Measurements from ENCODE around the gene ZNF385B. TPM values are rescaled to one million over a fixed set of nuclear protein-coding genes. Genes with fewer than 3 reads are reported as not detected.

Gene ZNF385B
- total RNA-seq, 3 donors from 2014 or later: 3.4 to 8.8 (median 4.5) TPM

DNA sequence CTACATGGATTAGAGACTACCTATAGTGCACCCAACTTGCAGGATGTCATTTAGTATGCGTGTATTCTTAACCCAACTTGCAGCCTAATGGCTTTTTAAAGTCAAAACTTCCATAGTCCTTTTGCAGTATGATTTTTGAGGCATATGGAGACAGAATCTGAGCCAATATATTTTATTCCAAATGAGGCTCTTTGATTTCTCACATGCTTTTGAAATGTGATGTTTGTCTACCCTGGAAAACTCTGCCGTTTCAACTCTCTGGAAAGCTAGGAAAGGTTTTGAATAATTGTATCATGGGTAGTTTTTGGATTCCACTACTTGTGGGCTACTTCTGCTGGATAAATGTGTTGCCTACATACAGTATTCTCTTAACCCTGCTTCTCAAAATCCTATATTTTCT, 206.6 kb downstream of the ZNF385B start:
- H3K36me3 ChIP-seq: no peaks in the 10 kb centered on the region
- no peaks in the 10 kb centered on the region for H3K27me3 ChIP-seq
- DNase-seq (ENCODE audit: low spot score in 2 of 2): no peak
- H3K27ac ChIP-seq: no peak overlapping the region
- no peak overlapping the region for H3K4me3 ChIP-seq
- no peaks in the 10 kb centered on the region for H3K9me3 ChIP-seq
- TF ChIP-seq, protein P1, sequence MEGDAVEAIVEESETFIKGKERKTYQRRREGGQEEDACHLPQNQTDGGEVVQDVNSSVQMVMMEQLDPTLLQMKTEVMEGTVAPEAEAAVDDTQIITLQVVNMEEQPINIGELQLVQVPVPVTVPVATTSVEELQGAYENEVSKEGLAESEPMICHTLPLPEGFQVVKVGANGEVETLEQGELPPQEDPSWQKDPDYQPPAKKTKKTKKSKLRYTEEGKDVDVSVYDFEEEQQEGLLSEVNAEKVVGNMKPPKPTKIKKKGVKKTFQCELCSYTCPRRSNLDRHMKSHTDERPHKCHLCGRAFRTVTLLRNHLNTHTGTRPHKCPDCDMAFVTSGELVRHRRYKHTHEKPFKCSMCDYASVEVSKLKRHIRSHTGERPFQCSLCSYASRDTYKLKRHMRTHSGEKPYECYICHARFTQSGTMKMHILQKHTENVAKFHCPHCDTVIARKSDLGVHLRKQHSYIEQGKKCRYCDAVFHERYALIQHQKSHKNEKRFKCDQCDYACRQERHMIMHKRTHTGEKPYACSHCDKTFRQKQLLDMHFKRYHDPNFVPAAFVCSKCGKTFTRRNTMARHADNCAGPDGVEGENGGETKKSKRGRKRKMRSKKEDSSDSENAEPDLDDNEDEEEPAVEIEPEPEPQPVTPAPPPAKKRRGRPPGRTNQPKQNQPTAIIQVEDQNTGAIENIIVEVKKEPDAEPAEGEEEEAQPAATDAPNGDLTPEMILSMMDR (IDR thresholded peaks at IDR 0.05): no peak
- TF ChIP-seq POLR2AphosphoS5 (IDR thresholded peaks at IDR 0.05) (no peak), POLR2A (IDR thresholded peaks at IDR 0.05) (no peak)
- intact Hi-C loops (cut with DNase I; ENCODE audit: low total_unique reads): no loop called here
- no peaks in the 10 kb centered on the region for H3K4me1 ChIP-seq

DNA sequence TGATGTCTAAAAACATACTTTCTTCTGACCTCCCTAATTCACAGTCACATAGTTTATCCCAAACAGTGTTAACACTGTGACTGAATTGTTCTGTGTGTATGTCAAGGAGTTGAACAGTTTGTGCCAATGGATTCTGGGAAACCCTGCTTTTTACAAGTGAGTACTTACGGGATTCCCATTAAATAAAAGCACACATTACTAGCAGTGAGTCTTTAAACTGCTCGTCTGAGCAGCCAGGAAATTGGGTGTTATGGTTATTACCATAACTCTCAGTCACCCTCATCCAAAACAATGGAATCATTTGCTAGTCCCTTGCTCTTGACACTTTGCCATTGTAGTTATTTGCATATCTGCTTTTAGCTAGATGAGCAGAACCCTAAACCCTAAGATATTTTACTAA, 209.1 kb downstream of the ZNF385B start:
- H3K4me1 ChIP-seq: no peaks in the 10 kb centered on the region
- H3K36me3 ChIP-seq: no peaks in the 10 kb centered on the region
- TF ChIP-seq POLR2A (IDR thresholded peaks at IDR 0.05) (no peak), POLR2AphosphoS5 (IDR thresholded peaks at IDR 0.05) (no peak)
- TF ChIP-seq, protein P1 (IDR thresholded peaks at IDR 0.05): no peak
- H3K9me3 ChIP-seq: no peaks in the 10 kb centered on the region
- H3K27ac ChIP-seq: no peak overlapping the region
- H3K27me3 ChIP-seq: no peaks in the 10 kb centered on the region
- intact Hi-C loops (cut with DNase I; ENCODE audit: low total_unique reads): no loop called here
- no peak for DNase-seq (ENCODE audit: low spot score in 2 of 2)
- no peak overlapping the region for H3K4me3 ChIP-seq

DNA sequence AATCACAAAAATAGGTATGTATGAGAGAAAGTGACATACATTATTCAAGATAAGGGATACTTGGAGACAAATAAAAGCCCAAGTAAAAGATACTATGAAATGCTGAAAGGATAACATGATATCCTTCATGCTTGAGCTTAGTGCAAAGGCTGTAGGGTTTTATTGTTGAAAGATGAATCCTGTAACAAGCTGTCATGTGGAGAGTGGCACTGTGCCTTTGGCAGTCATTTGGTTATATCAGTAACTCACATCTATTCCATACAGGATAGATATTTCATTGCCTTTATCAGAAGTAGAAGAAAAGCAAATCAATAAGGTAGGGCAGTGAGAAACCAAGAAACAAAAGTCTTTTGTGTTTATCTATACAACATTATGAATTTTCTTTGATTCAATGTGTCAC, 211.0 kb downstream of the ZNF385B start:
- H3K27me3 ChIP-seq: no peaks in the 10 kb centered on the region
- H3K36me3 ChIP-seq: no peaks in the 10 kb centered on the region
- H3K4me1 ChIP-seq: no peaks in the 10 kb centered on the region
- H3K4me3 ChIP-seq: no peak overlapping the region
- TF ChIP-seq POLR2A (IDR thresholded peaks at IDR 0.05) (no peak), POLR2AphosphoS5 (IDR thresholded peaks at IDR 0.05) (no peak)
- TF ChIP-seq, protein P1 (IDR thresholded peaks at IDR 0.05): no peak
- no peak for DNase-seq (ENCODE audit: low spot score in 2 of 2)
- no peak overlapping the region for H3K27ac ChIP-seq
- intact Hi-C loops (cut with DNase I; ENCODE audit: low total_unique reads): no loop called here
- no peaks in the 10 kb centered on the region for H3K9me3 ChIP-seq

DNA sequence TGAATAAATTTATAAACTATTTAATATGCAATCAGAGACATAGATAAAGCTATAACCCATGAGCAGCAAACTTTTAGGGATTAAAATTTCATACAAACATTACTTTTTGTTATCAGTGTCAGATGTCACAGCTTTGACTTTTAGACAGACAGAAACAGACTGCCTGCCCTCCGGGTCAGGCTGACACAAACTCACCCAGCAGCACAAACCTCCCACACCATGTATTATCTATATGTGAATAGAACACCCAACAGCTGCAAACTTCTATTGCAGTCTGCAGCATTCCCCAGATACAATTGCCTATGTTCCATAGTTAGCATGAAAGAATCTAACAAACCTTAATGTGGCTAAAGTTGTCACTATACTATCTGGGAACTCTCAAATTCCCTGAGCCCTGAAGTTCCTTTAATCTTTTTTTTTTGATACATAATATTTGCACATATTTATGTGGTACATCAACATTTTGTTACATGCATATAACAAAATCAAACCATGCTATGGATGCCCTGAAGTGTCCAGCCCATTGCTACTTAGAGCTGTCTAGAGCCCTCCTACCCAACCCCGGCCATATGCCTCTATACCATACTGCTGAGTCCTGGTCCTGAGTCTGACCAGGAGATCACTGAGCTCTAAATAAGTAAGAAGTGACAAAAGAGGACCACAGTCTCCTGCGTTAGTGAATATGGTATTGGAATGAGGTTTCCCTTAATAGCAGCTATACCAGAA, 214.4 kb downstream of the ZNF385B start:
- TF ChIP-seq, protein P1 (IDR thresholded peaks at IDR 0.05): no peak
- no peak for TF ChIP-seq POLR2A (IDR thresholded peaks at IDR 0.05)
- TF ChIP-seq POLR2AphosphoS5 (IDR thresholded peaks at IDR 0.05): no peak
- no peak overlapping the region for H3K27ac ChIP-seq

DNA sequence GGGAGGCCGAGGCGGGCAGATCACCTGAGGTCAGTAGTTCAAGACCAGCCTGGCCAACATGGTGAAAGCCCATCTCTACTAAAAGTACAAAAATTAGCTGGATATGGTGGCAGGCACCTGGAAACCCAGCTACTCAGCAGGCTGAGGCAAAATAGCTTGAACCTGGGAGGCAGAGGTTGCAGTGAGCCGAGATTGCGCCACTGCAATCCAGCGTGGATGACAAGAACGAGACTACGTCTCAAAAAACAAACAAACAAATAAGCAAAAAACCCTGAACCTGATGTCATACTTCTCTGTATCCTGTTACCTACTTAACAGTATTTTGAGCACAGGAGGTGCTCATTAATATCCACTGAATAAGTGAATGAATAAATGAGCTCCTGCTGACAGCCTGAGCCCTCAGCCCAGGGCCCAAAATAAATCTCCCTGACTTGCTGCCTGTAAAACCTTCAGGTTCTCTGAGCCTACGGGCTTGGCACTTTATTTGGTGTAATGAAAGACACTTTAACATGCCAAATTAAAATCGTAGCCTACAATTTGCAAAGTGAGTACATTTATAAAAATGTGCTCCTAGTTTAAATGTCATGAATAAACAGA, 215.1 kb downstream of the ZNF385B start:
- no peak overlapping the region for H3K27ac ChIP-seq
- no peak for DNase-seq (ENCODE audit: low spot score in 2 of 2)
- intact Hi-C loops (cut with DNase I; ENCODE audit: low total_unique reads): no loop called here

More for the DNA sequence above, 214.4 kb downstream of the ZNF385B start:
- no peaks in the 10 kb centered on the region for H3K4me1 ChIP-seq
- no peaks in the 10 kb centered on the region for H3K9me3 ChIP-seq
- intact Hi-C loops (cut with DNase I; ENCODE audit: low total_unique reads): no loop called here
- H3K27me3 ChIP-seq: no peaks in the 10 kb centered on the region
- no peak overlapping the region for H3K4me3 ChIP-seq
- DNase-seq (ENCODE audit: low spot score in 2 of 2): no peak
- H3K36me3 ChIP-seq: no peaks in the 10 kb centered on the region

More for the DNA sequence above, 215.1 kb downstream of the ZNF385B start:
- Histone ChIP-seq H3K4me1 (no peaks in the 10 kb centered on the region), H3K36me3 (no peaks in the 10 kb centered on the region), H3K27me3 (no peaks in the 10 kb centered on the region), H3K9me3 (no peaks in the 10 kb centered on the region), H3K4me3 (no peak overlapping the region)
- TF ChIP-seq POLR2AphosphoS5 (IDR thresholded peaks at IDR 0.05): no peak
- TF ChIP-seq, protein P1 (IDR thresholded peaks at IDR 0.05): no peak
- TF ChIP-seq POLR2A (IDR thresholded peaks at IDR 0.05): no peak
